ENCODE measurements around the gene PDE6A.
A peak's percentile ranks its signal among the peaks of the same experiment; 100 is the strongest.

PDE6A gene

DNA sequence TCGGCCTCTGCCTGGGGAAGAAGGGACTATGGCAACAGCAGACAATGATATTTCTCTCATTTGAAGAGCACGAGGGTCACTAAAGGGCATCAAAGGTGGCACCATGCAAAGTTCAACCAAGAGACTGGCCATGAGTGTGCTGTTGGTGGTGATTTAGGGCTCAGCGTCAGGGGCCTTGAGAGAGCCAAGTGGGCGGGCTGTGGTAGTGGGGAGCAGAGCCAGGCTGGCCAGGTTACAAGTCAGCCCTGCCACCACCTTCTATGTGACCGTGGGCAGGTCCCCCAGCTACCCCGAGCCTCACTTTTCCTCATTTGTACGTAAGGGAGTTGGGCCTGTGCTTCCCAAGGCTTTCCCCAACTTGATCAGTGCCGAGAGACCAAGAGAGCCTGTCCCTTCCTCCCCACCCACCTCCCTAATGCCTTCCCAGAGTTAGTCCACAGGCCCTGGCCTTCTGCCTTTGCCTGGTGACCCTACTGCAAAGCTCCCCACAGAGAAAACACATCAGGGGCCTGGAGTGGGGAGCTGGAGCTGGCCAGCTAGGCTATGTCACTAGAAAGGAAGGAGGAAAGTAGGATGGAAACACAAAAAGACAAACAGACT is 104.3 kb downstream of the PDE6A start:
- TF ChIP-seq, protein P1, sequence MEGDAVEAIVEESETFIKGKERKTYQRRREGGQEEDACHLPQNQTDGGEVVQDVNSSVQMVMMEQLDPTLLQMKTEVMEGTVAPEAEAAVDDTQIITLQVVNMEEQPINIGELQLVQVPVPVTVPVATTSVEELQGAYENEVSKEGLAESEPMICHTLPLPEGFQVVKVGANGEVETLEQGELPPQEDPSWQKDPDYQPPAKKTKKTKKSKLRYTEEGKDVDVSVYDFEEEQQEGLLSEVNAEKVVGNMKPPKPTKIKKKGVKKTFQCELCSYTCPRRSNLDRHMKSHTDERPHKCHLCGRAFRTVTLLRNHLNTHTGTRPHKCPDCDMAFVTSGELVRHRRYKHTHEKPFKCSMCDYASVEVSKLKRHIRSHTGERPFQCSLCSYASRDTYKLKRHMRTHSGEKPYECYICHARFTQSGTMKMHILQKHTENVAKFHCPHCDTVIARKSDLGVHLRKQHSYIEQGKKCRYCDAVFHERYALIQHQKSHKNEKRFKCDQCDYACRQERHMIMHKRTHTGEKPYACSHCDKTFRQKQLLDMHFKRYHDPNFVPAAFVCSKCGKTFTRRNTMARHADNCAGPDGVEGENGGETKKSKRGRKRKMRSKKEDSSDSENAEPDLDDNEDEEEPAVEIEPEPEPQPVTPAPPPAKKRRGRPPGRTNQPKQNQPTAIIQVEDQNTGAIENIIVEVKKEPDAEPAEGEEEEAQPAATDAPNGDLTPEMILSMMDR (IDR thresholded peaks at IDR 0.05; ENCODE audit: control insufficient read depth, extremely low read depth, insufficient read depth): no peak
- no peak overlapping the region for H3K4me3 ChIP-seq (ENCODE audit: low read depth, low read length)
- DNase-seq (ENCODE audit: low read depth): no peak

- TF ChIP-seq, protein P1 (IDR thresholded peaks at IDR 0.05; ENCODE audit: control insufficient read depth, extremely low read depth, insufficient read depth): no peak
- H3K4me3 ChIP-seq (ENCODE audit: low read depth, low read length): no peak overlapping the region
- no peak for DNase-seq (ENCODE audit: low read depth)
Observed at GRCh38 chr5:149839761-149840160, 104.8 kb downstream of the PDE6A start.

GRCh38 chr5:149838881-149839739 is 105.5 kb downstream of the PDE6A start:
- no peak for DNase-seq (ENCODE audit: low read depth)
- TF ChIP-seq, protein P1 (IDR thresholded peaks at IDR 0.05; ENCODE audit: control insufficient read depth, extremely low read depth, insufficient read depth): no peak

DNA sequence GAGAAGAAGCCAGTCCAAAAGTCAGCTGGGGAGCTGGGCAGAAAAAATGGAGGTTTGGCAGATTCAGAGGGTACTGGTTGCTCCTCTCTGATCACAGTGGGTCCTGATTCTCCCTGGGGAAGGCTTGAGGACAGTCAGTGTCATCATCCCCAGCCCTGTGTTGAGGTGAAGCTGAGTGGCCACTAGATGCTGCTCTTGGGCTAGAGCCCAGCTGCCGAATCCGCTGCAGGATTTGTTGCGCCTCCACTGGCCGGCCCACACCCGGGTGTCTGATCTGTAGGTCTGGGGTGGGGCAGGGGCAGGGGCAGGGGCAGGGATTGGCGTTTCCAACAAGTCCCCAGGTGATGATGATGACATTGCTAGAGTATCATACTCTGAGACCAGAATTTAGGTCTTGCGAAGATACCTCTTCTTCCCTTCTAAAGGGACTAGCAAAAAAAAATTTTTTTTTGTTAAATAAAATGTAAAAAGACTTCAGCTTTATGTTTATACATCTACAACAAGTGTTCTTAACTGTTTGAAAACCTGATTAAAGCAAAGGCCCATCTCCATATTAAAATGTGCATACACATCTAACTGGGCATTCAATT is 106.8 kb downstream of the PDE6A start:
- TF ChIP-seq, protein P1 (IDR thresholded peaks at IDR 0.05; ENCODE audit: control insufficient read depth, extremely low read depth, insufficient read depth): peak; percentile 99
- no peak for DNase-seq (ENCODE audit: low read depth)
- no peak overlapping the region for H3K4me3 ChIP-seq (ENCODE audit: low read depth, low read length)

More at GRCh38 chr5:149838881-149839739, 105.5 kb downstream of the PDE6A start:
- H3K4me3 ChIP-seq (ENCODE audit: low read depth, low read length): no peak overlapping the region

DNA sequence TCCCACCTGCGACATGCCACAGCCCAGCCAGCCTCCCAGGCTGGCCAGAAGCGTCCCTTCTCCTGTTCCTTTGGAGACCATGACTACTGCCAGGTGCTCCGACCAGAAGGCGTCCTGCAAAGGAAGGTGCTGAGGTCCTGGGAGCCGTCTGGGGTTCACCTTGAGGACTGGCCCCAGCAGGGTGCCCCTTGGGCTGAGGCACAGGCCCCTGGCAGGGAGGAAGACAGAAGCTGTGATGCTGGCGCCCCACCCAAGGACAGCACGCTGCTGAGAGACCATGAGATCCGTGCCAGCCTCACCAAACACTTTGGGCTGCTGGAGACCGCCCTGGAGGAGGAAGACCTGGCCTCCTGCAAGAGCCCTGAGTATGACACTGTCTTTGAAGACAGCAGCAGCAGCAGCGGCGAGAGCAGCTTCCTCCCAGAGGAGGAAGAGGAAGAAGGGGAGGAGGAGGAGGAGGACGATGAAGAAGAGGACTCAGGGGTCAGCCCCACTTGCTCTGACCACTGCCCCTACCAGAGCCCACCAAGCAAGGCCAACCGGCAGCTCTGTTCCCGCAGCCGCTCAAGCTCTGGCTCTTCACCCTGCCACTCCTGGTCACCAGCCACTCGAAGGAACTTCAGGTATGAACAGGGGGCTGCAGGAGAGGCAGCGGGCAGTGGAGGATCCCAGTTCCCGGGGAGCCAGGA is 108.0 kb downstream of the PDE6A start:
- DNase-seq (ENCODE audit: low read depth): no peak
- TF ChIP-seq, protein P1 (IDR thresholded peaks at IDR 0.05; ENCODE audit: control insufficient read depth, extremely low read depth, insufficient read depth): no peak
- no peak overlapping the region for H3K4me3 ChIP-seq (ENCODE audit: low read depth, low read length)

DNA sequence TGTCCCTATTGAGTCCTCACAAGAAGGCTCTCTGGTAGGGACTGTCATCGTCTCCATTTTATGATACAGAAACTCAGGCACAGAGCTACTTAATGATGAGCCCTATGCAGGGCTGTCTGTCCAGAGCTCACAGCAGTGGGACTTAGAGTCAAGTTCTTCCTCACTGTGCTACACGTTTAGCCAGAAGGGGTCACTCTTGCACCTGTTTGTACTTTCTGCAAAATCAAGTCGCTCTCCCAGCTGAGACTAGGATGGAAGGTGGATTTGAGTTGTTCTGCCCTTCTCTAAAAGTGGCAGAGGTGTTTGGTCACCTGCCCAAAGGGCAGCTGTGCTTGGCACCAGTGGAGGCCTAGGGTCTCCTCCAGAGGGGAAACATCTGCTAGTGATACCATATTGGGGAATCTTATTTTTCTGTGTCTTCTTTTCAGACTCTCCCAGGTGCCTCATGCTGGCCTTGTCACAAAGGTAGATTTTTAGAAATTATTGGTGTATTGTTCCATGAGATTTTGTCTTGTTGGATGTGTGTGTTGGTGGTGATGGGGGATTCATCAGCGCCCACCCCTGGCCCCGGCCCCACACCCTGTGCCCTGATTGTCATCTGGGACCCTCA is 110.2 kb downstream of the PDE6A start:
- no peak overlapping the region for H3K4me3 ChIP-seq (ENCODE audit: low read depth, low read length)
- TF ChIP-seq, protein P1 (IDR thresholded peaks at IDR 0.05; ENCODE audit: control insufficient read depth, extremely low read depth, insufficient read depth): peak; percentile 93
- peak; percentile 80 for DNase-seq (ENCODE audit: low read depth)

All from LNCaP clone FGC (cell line).